GM21786 (cell line): ENCODE results near the gene MTFP1.
"Not testable (repeated sequence)": the region's sequence is repeated elsewhere in the genome, so short reads cannot be mapped to it uniquely, and the experiment has no call there.

Experiments used
- ATAC-seq: cut with Tn5 transposase; IDR thresholded peaks from one replicate; pipeline ENCODE4 v1.9.1; 2021; ENCODE audit not compliant: unreplicated experiment

Gene MTFP1

GRCh38 chr22:30425327-30425615 is 297 bp upstream of the MTFP1 start:
- ATAC-seq, result no peak

GRCh38 chr22:30426388-30427353 is 1.1 kb downstream of the MTFP1 start:
- ATAC-seq, result no peak

DNA sequence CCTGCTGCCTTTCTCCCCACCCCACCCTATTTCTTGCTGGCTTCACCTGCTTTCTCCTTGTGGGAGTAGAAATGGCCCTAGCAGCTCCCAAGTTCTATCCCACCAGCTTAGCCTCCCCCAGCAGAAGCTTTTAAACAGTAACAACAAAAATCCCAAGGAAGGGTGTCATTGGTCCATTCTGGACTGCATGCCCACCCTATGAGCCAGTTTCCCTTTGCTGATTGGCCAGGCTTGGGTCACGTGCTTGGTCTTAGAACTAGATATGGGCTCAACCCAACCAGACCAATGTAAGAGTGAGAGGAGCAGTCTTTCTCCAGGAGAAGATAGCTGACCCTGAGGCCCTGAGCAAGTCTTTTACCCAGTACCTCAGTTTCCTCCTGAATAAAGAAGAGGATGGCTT is 2.3 kb downstream of the MTFP1 start:
- no peak for ATAC-seq

GRCh38 chr22:30429887-30430286 is 4.3 kb downstream of the MTFP1 start:
- ATAC-seq, result no peak

DNA sequence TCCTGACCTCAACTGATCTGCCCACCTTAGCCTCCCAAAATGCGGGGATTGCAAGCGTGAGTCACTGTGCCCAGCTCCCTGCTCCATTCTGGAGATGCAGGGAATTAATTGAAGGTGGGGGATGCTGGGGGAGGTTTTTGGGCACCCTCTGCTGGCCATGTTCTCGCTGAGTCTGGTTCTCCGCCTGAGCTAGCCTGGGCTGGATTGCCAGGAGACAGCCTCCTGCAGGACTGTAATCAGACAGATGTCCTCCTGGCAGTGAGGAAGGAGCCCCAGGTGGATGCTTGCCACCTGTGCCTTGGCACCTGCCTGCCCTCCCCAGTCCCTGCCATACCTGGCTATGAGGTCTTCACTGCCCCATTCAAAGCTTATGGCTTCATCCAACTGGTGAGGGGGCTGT is 5.4 kb downstream of the MTFP1 start:
- ATAC-seq, result no peak

- no peak for ATAC-seq
Measured at GRCh38 chr22:30432096-30432495, 6.5 kb downstream of the MTFP1 start.

GRCh38 chr22:30432520-30432919 is 7.0 kb downstream of the MTFP1 start:
- no peak for ATAC-seq

DNA sequence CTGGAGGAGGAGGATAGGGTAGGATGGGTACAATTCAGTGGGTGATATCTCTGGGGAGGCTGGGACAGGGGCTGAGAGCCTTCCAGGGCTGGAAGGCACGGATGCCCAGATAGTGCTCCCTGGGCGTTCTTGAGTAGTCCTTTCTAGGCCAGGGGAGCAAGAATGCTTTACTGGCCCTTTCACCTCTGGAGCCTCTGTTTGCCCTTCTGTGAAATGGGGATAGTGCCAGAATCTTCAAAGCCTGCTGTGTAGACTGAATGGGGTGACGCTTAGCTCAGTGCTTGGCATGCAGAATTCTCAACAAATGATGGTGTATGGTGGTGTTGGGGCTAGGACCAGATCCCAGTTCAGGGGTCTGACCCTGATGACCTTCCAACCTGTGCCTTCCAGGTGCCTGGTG is 7.7 kb downstream of the MTFP1 start:
- ATAC-seq, result no peak

DNA sequence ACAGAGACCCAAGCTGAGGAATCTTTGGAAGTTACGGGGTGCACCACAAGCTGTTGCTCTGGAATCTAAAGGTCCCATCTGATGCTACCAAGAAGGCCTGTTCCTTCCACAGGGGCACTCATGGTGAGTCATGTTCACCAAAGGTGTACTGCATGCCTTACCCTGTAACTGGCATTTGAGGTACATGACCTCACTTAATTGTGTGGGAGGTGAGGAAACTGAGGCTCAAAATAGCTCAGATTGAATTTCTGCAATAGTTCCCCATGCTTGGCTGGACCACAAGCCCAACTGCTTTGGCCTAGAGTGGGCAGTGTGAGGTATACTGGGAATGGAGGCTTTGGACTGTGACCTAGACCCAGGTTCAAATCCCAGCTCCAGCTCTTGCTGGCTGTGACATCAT is 8.2 kb downstream of the MTFP1 start:
- no peak for ATAC-seq

DNA sequence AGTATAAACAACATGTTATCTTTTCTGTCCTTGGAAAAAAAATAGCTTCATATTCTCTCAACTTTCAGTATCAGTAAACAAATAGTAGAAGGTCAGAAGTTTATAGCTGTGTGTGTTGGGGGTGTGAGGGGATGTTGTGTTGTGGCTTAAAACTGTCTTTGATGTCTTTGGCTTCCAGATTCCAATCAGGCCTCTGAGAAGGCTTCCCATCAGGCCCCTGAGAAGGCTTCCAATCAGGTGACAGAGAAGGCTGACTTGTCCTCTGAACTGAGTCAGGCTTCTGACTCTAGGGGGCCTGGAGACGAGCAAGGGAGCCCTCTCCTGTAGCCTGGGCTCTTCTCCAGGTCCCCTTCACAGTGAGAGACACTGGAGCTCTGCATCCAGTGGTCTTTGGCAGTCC is 9.3 kb downstream of the MTFP1 start:
- ATAC-seq, result no peak

- no peak for ATAC-seq
Measured at GRCh38 chr22:30435674-30436126, 10.1 kb downstream of the MTFP1 start.

DNA sequence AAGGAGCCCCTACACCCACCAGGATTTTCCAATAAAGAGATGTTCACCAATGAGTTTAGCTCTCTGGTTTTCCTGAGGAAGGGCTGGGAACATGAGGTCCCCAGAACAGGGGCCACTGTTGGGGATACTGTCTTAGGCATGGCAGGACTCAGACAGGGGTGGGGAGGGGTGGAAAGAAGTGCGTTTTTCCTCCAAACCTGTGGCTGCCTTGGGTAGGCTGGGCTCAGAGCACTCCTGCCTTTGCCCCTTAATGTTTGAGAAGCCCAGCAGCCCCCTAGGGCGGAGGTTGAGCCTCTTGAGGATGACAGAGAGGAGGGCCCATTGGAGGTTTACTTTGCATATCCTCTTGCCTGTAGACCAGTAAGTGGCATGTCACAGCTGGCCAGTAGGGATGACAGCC is 10.6 kb downstream of the MTFP1 start:
- ATAC-seq, result no peak

DNA sequence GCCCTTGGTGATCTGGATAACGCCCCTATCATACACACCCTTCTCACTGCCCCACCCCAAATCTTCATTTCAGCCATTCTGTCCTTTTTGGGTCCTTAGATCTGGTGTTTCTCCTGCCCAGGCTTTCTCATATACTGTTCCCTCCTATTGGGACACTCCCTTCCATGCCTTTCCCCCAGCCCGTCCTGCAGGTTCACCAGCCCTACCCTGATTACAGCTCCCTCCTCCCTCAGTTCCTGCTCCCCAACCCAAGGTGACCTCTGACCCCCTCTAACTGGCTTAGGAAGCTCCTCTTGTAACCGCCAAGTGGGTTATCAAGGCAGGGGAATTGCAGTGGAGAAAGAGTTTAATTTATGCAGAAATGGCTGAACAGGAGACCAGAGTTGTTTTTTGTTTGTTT is 13.0 kb downstream of the MTFP1 start:
- ATAC-seq, result no peak

DNA sequence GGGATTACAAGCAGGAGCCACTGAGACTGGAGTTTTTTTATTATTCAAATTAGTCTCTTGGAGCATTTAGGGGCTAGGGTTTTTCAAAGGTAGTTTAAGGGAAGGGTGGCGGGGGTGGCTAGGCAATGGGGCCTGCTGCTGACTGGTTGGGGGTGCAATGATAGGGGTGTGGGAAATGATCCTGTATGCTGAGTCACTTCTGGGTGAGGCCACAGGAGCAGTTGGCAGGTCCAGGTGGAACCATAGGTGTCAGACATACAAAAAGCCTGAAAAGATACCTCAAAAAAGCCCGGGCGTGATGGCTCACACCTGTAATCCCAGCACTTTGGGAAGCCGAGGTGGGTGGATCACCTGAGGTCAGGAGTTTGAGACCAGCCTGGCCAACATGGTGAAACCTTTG is 13.7 kb downstream of the MTFP1 start:
- ATAC-seq, result no peak

DNA sequence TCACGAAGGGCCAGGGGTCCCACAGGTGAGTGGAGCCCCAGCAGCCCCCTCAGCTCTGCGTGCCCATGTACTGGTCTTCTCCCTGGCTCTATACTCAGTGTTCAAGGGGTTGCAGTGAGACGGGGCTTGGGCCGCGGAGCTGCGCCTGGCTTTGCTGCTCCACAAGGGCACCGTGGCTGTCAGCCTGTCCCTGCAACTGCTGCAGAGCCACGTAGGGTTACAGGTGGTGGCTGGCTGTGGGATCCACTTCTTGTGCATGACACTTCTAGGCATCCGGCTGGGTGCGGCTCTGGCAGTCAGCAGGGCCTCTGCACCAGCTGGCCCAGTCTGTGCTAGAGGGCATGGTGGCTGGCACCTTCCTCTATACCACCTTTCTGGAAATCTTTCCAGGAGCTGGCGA is 14.3 kb downstream of the MTFP1 start:
- ATAC-seq, result no peak

- ATAC-seq, result no peak
Measured at GRCh38 chr22:30441088-30441487, 15.5 kb downstream of the MTFP1 start.

DNA sequence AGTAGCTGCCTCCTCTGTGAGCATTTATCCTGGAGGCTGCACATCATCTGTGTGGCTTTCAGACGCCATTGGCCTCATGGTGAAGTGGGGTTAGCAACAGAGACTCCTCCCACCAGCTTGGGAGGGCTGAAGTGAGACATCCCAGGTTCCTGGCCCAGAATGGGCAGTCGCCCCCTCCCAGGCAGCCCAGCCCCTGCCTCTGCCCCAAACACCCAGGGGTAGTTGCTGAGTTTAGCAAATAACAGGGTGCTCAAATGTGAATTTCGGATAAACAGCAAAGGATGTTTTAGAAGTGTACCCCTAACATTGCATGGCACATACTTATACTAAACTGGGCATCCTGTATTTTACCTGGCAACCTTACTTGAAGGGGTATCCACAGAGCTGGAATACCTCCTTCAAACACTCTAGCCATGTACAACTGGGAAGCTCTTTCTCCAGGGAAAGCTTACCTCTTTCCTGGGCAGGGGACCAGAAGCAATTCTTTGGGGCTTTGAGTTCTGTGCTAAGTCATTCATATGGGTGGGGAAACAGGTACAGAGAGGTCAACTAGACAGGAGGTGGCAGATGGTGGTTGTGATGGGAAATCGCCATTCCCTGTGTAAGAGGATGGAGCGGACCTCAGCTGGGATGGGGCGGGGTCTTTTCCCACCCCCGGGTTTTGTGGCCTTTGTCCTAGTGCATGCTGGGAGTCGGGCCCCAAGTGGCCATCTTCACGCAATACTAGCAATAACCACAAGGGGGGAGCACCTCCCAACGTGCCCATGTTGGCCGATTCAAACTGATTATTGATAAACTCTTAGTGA is 19.3 kb downstream of the MTFP1 start:
- ATAC-seq, result no peak

- ATAC-seq, result no peak
Measured at GRCh38 chr22:30445438-30446145, 20.0 kb downstream of the MTFP1 start.

DNA sequence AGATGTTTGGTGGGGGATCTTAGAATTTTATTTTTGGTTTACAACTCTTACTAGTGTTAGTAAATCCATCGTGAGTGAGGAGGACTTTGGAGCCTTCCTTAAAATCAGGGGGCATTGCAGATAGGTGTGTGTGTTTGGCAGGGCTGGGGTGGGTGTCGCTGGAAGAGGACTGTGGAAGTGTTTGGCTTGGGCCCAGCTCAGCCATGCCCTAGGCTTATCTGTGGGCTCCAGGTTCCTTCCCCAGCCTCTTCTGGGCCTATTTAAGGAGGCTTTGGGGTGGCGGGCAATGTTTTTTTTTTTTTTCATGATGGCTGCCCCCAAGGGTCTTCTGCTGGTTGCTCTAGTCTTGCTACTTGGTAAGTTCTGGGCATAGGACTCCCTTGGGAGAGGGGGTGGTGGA is 22.1 kb downstream of the MTFP1 start:
- no peak for ATAC-seq

- not testable (repeated sequence) for ATAC-seq
Measured at GRCh38 chr22:30451488-30451887, 25.9 kb downstream of the MTFP1 start.

DNA sequence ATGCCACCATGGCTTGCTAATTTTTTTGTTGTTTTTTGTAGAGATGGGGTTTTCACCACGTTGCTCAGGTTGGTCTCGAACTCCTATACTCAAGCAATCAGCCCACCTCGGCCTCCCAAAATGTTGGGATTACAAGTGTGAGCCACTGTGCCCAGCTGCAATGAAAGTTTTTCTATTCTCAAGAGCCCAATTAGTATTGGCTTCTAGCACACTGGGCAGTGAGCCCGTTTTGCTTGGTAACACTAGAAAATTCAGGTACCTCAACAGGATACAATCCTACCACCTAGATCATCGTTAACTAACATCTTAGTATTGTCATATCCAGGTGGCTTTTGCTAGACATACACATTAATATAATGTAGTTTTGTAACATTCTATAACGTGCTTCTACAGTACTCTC is 27.3 kb downstream of the MTFP1 start:
- ATAC-seq, result no peak
